Gastrocnemius medialis (tissue), 4 donors: ENCODE measurements around the gene C19orf25.

Experiments
- POLR2A ChIP-seq, 2 donors: fragments of 450-650 bp; IDR thresholded peaks; one replicate each; pipeline ENCODE4 v1.6.1; 2017; ENCODE audit warnings: antibody characterized with exemption in 2 of 2, mild to moderate bottlenecking in 2 of 2, moderate library complexity in 2 of 2
- TF ChIP-seq, protein P1 (sequence below), 5 experiments: fragments of 450-650 bp in 3 of 5; fragments of 200-600 bp in 2 of 5; sonication (generic) in 2 of 5; IDR thresholded peaks in 4 of 5; conservative IDR thresholded peaks in 1 of 5; 1 replicate in 4 of 5; 2 replicates in 1 of 5; pipeline ENCODE4 v1.5.1; 2016 to 2019; ENCODE audit warnings: antibody characterized with exemption in 5 of 5, mild to moderate bottlenecking in 3 of 5, moderate library complexity in 3 of 5

DNA sequence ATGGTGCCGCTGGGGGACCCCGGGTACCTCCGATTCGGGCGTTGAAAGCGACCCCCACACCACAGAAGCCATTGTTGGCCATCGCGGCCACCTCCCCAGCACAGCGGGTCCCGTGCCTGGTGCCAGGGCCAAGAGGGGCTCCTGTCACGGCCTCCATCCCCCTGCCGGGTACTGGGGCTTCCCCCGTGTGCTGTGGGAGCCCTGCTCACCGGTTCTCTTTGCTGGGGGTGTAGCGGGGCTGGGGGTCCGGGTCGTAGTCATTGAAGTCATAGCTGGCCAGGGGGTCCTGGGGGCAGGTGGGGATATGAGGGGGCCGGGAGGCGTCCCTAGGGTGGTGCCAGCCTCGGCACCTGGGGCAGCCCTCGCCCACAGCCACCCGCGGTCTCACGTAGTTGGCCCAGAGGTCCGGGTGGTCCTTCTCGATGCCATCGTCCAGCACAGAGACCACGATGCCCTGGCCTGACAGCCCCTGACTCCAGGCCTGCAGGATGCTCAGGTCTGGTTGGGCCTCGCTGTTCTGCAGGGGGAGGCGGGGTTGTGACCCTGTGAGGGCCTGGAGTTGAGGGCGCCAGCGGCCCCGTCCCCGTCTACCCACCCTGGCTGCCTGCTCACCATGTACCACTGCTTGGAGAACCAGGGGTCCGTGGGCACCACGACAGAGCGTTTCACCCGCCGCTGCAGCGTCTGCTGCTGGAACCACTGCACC, 8.7 kb upstream of the C19orf25 start:
- TF ChIP-seq, protein P1, sequence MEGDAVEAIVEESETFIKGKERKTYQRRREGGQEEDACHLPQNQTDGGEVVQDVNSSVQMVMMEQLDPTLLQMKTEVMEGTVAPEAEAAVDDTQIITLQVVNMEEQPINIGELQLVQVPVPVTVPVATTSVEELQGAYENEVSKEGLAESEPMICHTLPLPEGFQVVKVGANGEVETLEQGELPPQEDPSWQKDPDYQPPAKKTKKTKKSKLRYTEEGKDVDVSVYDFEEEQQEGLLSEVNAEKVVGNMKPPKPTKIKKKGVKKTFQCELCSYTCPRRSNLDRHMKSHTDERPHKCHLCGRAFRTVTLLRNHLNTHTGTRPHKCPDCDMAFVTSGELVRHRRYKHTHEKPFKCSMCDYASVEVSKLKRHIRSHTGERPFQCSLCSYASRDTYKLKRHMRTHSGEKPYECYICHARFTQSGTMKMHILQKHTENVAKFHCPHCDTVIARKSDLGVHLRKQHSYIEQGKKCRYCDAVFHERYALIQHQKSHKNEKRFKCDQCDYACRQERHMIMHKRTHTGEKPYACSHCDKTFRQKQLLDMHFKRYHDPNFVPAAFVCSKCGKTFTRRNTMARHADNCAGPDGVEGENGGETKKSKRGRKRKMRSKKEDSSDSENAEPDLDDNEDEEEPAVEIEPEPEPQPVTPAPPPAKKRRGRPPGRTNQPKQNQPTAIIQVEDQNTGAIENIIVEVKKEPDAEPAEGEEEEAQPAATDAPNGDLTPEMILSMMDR (IDR thresholded peaks at IDR 0.05 in 4 of 5, conservative IDR thresholded peaks at IDR 0.05 in 1 of 5), result no peak
- no peak for TF ChIP-seq POLR2A (IDR thresholded peaks at IDR 0.05)
